Measurements from ENCODE around the gene HOXC6.

Gene HOXC6

DNA sequence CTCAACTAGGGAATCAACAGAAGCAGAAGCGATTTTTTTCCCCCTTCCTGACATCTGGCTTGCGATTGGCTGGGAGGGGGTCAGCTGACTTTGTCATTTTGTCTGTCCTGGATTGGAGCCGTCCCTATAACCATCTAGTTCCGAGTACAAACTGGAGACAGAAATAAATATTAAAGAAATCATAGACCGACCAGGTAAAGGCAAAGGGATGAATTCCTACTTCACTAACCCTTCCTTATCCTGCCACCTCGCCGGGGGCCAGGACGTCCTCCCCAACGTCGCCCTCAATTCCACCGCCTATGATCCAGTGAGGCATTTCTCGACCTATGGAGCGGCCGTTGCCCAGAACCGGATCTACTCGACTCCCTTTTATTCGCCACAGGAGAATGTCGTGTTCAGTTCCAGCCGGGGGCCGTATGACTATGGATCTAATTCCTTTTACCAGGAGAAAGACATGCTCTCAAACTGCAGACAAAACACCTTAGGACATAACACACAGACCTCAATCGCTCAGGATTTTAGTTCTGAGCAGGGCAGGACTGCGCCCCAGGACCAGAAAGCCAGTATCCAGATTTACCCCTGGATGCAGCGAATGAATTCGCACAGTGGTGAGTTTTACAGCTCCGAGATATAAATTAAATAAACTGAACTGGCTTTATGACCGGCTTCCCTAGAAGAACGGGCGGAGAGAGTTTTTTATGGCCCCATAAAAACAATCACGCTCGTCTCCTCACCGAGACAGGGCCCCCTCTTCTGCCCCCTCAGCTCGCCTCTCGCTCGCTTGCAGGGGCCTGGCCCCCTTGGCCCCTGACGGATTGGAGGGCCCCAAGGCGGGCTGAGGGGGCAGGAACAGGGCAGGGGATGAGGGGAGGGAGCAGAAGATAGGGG, at the start of gene HOXC6:
HOXC6 (plus strand) TSS at position 127 of the 888 bp plus-strand sequence; CDS start at position 209, 82 bp downstream.
- peak in 1 of 58 donors; percentile 1 for DNase-seq

DNA sequence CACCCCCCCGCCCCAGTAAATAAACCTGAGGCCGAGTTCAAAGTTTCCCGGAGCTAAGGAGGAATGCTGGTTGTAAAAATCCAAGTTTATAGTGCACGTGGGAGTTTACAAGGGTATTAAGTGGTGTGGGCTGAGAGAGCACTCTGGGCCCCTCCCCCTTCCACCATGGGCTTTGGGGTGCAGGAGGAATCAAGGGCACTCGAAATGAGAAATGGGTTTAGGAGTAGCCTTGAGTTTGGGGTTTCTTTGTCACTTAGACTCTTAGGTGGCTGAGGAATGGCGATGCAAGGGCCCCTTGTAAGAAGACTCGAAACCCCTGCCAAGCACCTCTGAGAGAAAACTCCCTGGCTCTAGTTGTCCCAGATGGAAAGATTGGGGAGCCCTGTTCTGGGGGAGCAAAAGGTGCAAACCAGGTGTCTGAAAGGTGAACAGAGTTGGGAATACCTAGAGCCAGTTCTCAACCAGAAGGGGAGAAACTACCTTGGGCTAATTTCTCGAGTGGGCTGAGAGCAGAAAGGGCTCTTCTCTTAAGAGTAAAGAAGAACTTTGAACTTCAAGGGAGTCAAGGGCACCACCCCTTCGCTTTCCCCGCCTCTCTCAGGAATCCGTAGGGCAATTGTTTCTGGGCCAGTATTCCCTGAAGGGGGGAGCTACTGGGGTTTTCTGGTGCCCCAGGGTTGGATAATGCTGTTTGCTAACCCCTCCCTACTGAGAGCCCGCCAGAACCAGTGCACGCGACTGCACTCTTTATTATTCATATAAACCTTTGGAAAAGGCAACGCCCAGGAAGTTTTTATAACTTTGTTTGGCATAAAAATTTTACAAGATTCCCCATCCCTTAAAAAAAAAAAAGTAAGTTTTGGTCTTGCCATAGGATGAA, 49.5 kb upstream of the HOXC6 start:
- no peak for DNase-seq

DNA sequence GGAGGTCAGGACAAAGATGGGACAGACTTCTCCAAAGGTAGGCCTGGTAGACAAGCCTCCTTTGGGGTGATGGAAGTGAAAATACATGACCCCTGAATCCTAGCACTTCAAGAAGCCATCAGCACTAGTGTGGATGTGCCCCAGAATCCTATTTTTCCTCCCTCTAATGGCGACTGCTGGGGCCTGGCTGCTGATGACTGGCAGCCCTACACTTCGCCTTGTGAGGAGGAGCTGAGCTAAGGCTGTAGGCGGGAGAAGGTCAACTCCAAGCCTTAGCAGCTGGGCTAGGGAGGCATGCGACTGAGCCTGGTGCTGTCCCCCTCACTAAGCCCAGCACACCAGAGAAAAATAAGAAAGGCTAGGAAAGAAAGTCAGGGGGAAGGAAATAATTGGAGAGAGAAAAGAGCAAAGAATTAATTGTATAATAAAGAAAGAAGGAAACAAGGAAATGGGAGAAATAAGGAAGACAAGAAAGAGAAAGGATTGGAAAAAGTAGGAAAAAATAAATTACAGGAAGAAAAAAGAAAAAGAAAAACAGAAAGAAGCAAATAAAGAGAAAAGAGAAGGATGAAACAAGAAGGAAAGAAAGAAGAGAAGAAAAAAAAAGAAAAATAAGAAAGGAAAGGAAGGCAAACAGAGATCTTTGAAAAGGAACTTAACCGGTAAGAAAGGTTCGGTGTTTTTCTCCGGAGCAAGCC, 48.0 kb upstream of the HOXC6 start:
- DNase-seq = no peak

DNA sequence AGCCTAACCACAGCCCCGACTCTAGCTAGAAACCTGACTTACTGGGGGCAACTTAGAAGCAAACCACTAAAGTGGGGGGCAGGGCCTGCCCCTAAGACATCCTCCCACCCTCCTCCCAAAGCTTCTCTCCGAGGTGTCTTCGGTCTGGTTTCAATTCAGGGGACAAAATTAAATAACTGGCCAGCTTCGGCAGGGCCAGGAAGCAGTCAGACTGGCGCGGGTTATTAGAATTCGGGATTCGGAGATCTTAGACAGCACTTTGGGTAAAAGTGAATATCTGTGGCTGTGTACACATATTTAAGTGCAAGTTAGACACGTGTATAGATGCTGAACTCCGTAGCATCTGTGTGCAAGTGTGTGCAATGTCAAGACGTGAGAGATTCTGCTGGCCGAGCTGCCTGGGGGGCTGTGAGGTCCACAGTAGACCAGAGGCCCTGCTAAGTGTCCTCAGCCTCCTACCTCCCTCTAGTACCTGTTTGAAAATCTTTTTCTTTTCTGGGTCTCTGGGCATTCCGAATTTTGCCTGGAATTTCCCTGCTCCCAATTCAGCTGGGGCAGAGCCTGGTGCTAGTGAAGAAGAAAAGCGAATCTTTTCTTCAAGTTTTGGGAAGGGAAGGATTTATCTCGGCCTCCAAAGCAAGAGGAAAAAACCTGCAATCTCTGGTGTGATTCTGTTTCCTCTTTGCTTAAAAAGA, 47.3 kb upstream of the HOXC6 start:
- no peak for DNase-seq

GRCh38 chr12:53981634-53982565, 46.3 kb upstream of the HOXC6 start:
- no peak for DNase-seq

DNA sequence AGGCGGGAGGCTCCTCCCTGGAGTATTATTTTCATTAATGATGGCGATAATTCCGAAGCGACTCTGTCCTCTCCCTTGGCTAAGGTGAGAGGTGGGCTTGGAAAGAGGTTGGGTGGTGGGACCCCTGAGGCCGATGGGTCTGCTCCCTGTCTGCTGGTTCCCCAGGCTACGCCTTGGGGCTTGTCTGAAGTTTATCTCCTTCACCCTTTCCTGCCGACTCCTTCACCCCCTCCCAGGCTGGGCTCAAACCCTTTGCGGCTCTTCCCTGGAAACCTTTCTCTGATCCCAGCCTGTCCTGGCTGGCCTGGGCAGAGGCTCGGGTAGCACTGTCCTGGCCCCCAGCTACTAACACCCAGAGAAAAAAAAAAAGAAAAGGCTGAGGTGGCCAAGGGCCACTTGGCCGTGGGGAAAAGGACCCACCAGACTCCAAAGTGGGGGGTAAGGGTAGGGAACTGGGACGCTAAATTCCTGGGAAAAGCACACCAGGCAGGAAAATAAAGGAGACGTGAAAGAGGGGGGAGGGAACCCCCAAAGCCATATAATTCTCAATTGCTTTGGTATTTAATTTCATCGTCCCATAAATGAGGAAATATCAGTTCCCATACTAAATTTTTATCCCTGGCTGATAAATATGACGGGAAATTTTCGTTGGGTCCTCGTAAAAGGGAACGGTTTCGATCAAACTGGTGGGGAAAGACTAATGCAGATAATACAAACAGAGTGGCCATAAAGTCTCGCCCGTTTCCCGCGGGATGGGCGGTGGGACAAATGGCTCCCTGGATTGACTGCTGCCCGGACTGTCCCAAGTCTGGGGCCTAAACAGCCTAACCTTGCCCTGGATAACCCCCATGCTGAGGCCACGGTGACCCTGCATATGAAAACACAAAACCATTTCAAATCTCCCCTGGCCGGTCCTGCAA, 45.3 kb upstream of the HOXC6 start:
- no peak for DNase-seq

- DNase-seq = no peak
These were observed 44.7 kb upstream of the HOXC6 start for GRCh38 chr12:53983568-53983949.

DNA sequence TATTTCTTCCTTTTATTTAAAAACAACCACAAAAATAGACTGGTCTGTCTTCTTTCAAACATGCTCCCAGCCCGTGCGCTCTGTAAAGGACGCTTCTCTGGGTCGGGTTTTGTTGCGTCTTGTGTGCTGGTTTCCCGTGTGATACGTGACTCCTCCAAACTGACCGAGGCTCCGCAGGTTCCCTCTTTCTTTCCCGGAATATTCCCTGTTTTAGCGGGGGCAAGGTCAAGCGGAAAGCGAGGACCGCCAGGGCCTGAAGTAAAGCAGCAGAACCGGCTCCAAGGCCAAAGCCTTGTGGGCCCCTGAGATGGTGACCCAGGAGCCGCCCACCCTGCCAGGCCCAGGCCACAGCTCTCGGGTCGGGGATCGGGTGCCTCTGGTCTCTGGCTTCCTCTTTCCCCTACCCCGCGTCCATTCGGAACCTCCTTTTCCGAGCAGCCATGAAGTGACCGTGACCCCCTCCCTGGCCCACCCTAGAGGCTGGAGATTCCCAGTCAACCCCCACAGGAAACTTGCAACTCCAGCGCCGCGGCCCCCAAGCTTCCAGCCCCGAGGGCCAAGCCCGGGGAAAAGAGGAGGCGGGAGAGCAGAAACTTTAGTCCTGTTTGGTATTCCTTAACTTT, 44.2 kb upstream of the HOXC6 start:
- DNase-seq = no peak

DNA sequence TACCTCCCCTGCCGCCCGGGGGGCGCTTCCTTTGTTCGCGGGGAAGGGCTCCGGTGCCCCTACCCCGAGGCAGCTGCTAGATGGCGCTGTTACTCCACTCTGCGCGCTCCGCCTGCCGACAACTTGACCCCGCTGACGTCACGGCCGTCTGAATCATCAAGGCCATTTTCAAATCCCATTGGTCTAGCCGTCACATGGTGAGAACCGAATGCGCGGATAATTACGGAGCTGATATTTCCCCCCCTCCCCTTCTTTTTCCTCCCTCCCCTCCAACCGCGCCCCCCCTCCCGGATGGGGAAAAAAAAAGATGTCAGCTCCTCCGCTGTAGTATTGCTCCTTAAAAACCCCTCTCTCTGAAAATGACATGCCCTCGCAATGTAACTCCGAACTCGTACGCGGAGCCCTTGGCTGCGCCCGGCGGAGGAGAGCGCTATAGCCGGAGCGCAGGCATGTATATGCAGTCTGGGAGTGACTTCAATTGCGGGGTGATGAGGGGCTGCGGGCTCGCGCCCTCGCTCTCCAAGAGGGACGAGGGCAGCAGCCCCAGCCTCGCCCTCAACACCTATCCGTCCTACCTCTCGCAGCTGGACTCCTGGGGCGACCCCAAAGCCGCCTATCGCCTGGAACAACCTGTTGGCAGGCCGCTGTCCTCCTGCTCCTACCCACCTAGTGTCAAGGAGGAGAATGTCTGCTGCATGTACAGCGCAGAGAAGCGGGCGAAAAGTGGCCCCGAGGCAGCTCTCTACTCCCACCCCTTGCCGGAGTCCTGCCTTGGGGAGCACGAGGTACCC, 43.1 kb upstream of the HOXC6 start, which contains the start of gene HOXC10:
HOXC10 (plus strand) TSS at position 246 of the 791 bp plus-strand sequence; CDS start at position 360, 114 bp downstream.
- peak in 26 of 58 donors; percentile 1 to 55 (median 12) for DNase-seq

DNA sequence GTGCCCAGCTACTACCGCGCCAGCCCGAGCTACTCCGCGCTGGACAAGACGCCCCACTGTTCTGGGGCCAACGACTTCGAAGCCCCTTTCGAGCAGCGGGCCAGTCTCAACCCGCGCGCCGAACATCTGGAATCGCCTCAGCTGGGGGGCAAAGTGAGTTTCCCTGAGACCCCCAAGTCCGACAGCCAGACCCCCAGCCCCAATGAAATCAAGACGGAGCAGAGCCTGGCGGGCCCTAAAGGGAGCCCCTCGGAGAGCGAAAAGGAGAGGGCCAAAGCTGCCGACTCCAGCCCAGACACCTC, 42.6 kb upstream of the HOXC6 start:
- no peak for DNase-seq

DNA sequence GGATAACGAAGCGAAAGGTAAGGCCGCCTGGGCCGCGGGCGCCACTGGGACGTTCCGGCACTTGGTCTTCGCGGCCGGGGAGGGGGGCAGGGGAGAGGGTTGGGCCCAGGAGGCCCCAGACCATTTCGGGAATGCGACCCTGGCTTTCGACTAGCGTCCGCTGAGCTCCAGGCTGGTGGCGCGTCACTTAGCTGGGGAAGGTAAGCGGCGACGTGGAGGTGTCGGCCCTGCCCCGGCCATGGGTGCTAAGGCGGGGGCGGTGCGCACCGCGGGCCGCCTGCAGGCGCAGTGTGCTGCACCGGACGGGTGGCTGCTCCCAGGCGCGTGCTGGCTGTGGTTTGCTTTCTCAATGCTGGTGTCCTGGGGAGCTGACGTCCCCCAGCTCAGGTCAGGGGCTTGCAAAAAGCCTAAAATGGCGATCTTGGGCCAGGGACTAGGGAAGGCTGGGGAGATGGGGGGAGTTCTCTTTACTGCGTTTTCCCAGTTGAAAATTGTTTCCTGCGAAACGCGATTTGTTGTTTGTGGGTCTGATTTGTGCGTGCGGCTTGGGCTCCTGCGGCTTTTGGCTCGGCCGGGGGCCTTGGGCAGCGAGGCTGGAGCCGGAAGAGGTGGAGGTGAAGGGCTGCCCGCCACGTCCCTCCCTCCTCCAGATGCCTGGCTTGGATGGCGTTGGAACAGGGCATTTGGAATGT, 42.1 kb upstream of the HOXC6 start:
- no peak for DNase-seq

- no peak for DNase-seq
These were observed 41.4 kb upstream of the HOXC6 start for GRCh38 chr12:53986686-53987483.

DNA sequence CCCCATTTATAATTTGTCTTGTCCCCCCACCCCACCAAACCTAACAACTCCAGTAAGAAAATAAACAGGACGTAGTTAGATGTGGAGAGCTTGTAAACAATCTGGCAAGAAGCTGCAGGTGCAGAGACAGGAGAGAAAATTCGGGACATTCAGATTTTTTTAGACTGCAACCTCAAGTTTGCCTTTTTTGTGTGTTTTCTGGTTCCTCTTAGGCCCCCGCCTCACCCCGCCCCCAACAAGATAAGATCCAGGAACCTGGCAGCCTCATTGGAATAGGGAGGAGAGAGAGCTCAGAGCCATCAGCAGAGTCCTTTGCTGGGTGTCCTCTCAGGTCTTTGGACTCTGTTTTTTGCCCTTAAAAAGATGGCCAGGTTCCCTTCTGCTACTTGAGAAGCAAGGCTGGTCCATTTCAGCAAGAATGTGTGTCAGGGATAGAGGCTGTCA, 40.4 kb upstream of the HOXC6 start:
- DNase-seq = no peak

DNA sequence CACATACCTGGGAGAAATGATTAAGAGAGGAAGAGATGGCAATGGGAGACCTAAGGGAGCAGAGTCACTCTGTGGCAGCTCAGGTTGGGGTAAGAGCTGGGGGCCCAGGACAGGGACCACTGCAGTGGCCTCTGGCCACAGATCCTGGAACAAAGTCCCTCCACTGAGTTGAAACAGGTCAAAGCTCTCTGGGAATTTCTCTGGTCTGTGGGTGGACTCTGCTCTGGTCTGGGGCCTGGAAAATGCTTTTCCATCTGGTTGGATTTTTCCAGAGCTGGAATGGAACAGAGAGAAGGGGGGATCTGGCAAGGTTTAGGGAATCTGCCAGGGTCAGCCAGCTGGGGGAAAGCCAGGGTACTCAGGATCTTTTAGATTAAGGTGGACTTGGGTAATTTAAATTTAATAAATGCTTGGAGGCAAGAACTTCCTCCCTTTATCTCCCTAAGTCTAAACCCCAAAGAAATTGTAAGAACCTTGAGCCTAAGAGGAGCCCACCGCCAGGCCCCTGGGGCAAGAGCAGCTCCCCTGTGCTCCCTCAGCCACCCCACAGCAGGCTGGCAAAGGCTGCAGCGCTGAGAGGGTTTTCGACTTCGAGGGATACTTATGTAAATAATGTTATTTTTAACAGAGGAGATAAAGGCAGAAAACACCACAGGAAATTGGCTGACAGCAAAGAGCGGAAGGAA, 39.6 kb upstream of the HOXC6 start:
- DNase-seq = no peak
